Chondrocyte (in vitro differentiated cells): ENCODE measurements around the gene EHD3. TPM values are rescaled to one million over a fixed set of nuclear protein-coding genes. Genes with fewer than 3 reads are reported as not detected.

Source experiments
- DNase-seq: peaks from one replicate; pipeline ENCODE4 v3.0.0; 2021; ENCODE audit warnings: mixed read lengths, low spot score
- H3K27ac Mint-ChIP-seq: one replicate; pipeline ENCODE4 v1.8.0; 2021; ENCODE audit warnings: mild to moderate bottlenecking, moderate library complexity, mixed read lengths; ENCODE audit not compliant: unreplicated experiment
- H3K27me3 Mint-ChIP-seq: 2 replicates; pipeline ENCODE4 v1.8.0; 2021; ENCODE audit warnings: low read depth, mixed read lengths
- H3K36me3 Mint-ChIP-seq: 2 replicates; pipeline ENCODE4 v1.8.0; 2021; ENCODE audit warnings: low read depth, mixed read lengths
- H3K4me1 Mint-ChIP-seq: 2 replicates; pipeline ENCODE4 v1.8.0; 2021; ENCODE audit warnings: low read depth, mild to moderate bottlenecking, mixed read lengths
- H3K4me3 Mint-ChIP-seq: one replicate; pipeline ENCODE4 v1.8.0; 2021; ENCODE audit warnings: mild to moderate bottlenecking, moderate library complexity, mixed read lengths; ENCODE audit not compliant: unreplicated experiment
- H3K9me3 Mint-ChIP-seq: 2 replicates; pipeline ENCODE4 v1.8.0; 2021; ENCODE audit warnings: low read depth, mixed read lengths
- total RNA-seq: library from RNA; stranded (reverse); gene quantifications from 3 replicates; pipeline ENCODE4 v1.2.1, GENCODE V29; 2021
- TF ChIP-seq, protein P1 (sequence below): fragments of 200-600 bp; sonication (generic); IDR thresholded peaks from 2 replicates; pipeline ENCODE4 v1.5.0; 2021; ENCODE audit warnings: antibody characterized with exemption, mild to moderate bottlenecking, moderate library complexity

Gene EHD3
- total RNA-seq, 1 donor from 2014 or later, result 24.0 TPM

GRCh38 chr2:31296641-31297287 lies 62.8 kb downstream of the EHD3 start:
- Mint-ChIP-seq H3K27me3 (peaks cover 2% of the 10 kb centered on the region), H3K4me3 (no peak overlapping the region), H3K27ac (peak overlapping the region; percentile 88), H3K9me3 (no peaks in the 10 kb centered on the region), H3K36me3 (no peaks in the 10 kb centered on the region), H3K4me1 (peaks cover 27% of the 10 kb centered on the region)
- TF ChIP-seq, protein P1, sequence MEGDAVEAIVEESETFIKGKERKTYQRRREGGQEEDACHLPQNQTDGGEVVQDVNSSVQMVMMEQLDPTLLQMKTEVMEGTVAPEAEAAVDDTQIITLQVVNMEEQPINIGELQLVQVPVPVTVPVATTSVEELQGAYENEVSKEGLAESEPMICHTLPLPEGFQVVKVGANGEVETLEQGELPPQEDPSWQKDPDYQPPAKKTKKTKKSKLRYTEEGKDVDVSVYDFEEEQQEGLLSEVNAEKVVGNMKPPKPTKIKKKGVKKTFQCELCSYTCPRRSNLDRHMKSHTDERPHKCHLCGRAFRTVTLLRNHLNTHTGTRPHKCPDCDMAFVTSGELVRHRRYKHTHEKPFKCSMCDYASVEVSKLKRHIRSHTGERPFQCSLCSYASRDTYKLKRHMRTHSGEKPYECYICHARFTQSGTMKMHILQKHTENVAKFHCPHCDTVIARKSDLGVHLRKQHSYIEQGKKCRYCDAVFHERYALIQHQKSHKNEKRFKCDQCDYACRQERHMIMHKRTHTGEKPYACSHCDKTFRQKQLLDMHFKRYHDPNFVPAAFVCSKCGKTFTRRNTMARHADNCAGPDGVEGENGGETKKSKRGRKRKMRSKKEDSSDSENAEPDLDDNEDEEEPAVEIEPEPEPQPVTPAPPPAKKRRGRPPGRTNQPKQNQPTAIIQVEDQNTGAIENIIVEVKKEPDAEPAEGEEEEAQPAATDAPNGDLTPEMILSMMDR, result peak; percentile 48
- DNase-seq, result no peak

DNA sequence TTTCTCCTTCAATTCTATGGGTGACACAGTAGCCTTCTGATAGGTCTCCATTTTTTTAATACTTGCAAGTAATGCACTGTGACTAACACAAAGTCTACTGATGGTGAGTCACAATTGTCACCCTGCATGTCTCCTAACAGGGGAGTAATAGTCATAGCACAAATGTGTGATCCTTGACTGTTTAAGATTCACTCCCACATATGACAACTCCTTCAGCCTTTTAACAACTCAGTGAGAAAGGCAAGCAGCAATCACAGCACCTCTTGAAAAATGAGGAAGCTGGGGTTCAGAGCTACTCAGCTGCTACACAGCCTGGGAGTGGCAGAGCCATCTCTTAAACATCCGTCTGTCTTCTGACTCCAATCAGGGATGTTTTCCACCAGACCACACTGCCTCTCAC lies 63.8 kb downstream of the EHD3 start:
- no peak for DNase-seq
- H3K27ac Mint-ChIP-seq, result peak overlapping the region; percentile 88

GRCh38 chr2:31299547-31299946 lies 65.6 kb downstream of the EHD3 start:
- no peaks in the 10 kb centered on the region for H3K36me3 Mint-ChIP-seq
- TF ChIP-seq, protein P1, result no peak
- no peaks in the 10 kb centered on the region for H3K9me3 Mint-ChIP-seq
- H3K27me3 Mint-ChIP-seq, result peaks cover 2% of the 10 kb centered on the region
- no peak overlapping the region for H3K4me3 Mint-ChIP-seq
- no peak for DNase-seq
- H3K27ac Mint-ChIP-seq, result no peak overlapping the region
- H3K4me1 Mint-ChIP-seq, result peaks cover 27% of the 10 kb centered on the region

More for the DNA sequence above, 63.8 kb downstream of the EHD3 start:
- H3K27me3 Mint-ChIP-seq, result peaks cover 2% of the 10 kb centered on the region
- H3K9me3 Mint-ChIP-seq, result no peaks in the 10 kb centered on the region
- peaks cover 27% of the 10 kb centered on the region for H3K4me1 Mint-ChIP-seq
- H3K4me3 Mint-ChIP-seq, result no peak overlapping the region
- no peaks in the 10 kb centered on the region for H3K36me3 Mint-ChIP-seq
- TF ChIP-seq, protein P1, result no peak

GRCh38 chr2:31300309-31300708 lies 66.4 kb downstream of the EHD3 start:
- H3K9me3 Mint-ChIP-seq, result no peaks in the 10 kb centered on the region
- no peak overlapping the region for H3K27ac Mint-ChIP-seq
- H3K36me3 Mint-ChIP-seq, result no peaks in the 10 kb centered on the region
- peaks cover 2% of the 10 kb centered on the region for H3K27me3 Mint-ChIP-seq
- H3K4me3 Mint-ChIP-seq, result no peak overlapping the region
- peaks cover 27% of the 10 kb centered on the region for H3K4me1 Mint-ChIP-seq
- TF ChIP-seq, protein P1, result no peak
- no peak for DNase-seq

- DNase-seq, result no peak
- Mint-ChIP-seq H3K4me1 (no peaks in the 10 kb centered on the region), H3K9me3 (peaks cover 8% of the 10 kb centered on the region), H3K36me3 (no peaks in the 10 kb centered on the region), H3K27me3 (peaks cover 7% of the 10 kb centered on the region), H3K4me3 (no peak overlapping the region), H3K27ac (no peak overlapping the region)
- TF ChIP-seq, protein P1, result no peak
These were observed 69.1 kb downstream of the EHD3 start for GRCh38 chr2:31302940-31303563.
